ENCODE measurements around the gene ADCK1.

ADCK1 gene

GRCh38 chr14:77859934-77860570, 60.1 kb downstream of the ADCK1 start:
- no peak overlapping the region for H3K27ac ChIP-seq
- TF ChIP-seq, protein P1, sequence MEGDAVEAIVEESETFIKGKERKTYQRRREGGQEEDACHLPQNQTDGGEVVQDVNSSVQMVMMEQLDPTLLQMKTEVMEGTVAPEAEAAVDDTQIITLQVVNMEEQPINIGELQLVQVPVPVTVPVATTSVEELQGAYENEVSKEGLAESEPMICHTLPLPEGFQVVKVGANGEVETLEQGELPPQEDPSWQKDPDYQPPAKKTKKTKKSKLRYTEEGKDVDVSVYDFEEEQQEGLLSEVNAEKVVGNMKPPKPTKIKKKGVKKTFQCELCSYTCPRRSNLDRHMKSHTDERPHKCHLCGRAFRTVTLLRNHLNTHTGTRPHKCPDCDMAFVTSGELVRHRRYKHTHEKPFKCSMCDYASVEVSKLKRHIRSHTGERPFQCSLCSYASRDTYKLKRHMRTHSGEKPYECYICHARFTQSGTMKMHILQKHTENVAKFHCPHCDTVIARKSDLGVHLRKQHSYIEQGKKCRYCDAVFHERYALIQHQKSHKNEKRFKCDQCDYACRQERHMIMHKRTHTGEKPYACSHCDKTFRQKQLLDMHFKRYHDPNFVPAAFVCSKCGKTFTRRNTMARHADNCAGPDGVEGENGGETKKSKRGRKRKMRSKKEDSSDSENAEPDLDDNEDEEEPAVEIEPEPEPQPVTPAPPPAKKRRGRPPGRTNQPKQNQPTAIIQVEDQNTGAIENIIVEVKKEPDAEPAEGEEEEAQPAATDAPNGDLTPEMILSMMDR (conservative IDR thresholded peaks at IDR 0.05): no peak

- H3K27ac ChIP-seq: no peak overlapping the region
- TF ChIP-seq, protein P1 (conservative IDR thresholded peaks at IDR 0.05): no peak
Observed at GRCh38 chr14:77861201-77861600, 61.3 kb downstream of the ADCK1 start.

GRCh38 chr14:77862154-77862786, 62.4 kb downstream of the ADCK1 start:
- TF ChIP-seq, protein P1 (conservative IDR thresholded peaks at IDR 0.05): peak; percentile 95
- H3K27ac ChIP-seq: no peak overlapping the region

DNA sequence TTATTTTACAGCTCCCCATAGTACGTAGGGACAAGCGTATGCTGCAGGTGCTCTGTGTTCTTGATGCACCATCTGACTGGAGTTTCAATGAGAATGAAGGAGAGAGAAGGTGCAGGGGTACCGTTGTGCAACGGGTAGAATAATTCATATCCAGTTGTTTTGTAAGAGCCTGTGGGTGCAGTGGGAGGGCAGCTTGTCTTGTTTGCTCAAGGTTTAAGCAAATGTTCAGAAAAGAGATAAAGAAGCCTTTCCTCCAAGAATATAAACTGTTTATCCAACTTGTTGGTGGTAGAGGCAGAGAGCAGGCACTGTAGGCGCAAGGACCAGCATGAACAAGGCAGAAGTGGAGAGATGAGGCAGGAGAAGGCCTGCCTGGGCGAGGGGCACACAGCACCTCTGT, 64.2 kb downstream of the ADCK1 start:
- peak overlapping the region; percentile 5; the same call in 1 of the 2 replicates for H3K27ac ChIP-seq
- TF ChIP-seq, protein P1 (conservative IDR thresholded peaks at IDR 0.05): no peak

- H3K27ac ChIP-seq: no peak overlapping the region
- TF ChIP-seq, protein P1 (conservative IDR thresholded peaks at IDR 0.05): no peak
Observed at GRCh38 chr14:77864580-77864979, 64.7 kb downstream of the ADCK1 start.

- TF ChIP-seq, protein P1 (conservative IDR thresholded peaks at IDR 0.05): no peak
- no peak overlapping the region for H3K27ac ChIP-seq
Observed at GRCh38 chr14:77865455-77865854, 65.5 kb downstream of the ADCK1 start.

DNA sequence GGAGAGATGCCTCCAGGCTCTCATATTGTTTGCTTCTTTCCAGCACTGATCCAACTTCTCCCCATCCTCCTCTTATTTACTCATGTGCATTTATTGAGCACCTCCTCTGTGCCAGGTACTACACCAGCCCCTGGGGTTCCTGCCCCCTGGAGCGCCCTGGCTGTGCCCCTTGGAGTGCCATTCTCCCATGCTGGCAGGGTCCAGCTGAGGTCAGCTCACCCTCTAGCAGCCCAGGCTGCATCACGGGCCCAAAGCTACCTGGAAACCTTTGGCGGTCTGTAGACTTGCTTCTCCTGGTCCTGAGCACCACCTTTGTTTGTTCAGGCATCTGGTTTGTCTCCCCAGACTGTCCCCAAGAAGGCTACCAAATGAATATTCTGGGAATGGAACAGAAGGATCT, 67.0 kb downstream of the ADCK1 start:
- TF ChIP-seq, protein P1 (conservative IDR thresholded peaks at IDR 0.05): no peak
- H3K27ac ChIP-seq: no peak overlapping the region

Measured in VCaP (cell line).